SKM-1 treated with dmso at 0.1 percent for 144 hours (cell line): ENCODE data around the gene SHC1.

Experiments used
- DNase-seq: peaks from one replicate; lab custom pipeline; 2025; ENCODE audit not compliant: unreplicated experiment; lab: John Stamatoyannopoulos, UW

The SHC1 gene, protein sequence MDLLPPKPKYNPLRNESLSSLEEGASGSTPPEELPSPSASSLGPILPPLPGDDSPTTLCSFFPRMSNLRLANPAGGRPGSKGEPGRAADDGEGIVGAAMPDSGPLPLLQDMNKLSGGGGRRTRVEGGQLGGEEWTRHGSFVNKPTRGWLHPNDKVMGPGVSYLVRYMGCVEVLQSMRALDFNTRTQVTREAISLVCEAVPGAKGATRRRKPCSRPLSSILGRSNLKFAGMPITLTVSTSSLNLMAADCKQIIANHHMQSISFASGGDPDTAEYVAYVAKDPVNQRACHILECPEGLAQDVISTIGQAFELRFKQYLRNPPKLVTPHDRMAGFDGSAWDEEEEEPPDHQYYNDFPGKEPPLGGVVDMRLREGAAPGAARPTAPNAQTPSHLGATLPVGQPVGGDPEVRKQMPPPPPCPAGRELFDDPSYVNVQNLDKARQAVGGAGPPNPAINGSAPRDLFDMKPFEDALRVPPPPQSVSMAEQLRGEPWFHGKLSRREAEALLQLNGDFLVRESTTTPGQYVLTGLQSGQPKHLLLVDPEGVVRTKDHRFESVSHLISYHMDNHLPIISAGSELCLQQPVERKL

DNA sequence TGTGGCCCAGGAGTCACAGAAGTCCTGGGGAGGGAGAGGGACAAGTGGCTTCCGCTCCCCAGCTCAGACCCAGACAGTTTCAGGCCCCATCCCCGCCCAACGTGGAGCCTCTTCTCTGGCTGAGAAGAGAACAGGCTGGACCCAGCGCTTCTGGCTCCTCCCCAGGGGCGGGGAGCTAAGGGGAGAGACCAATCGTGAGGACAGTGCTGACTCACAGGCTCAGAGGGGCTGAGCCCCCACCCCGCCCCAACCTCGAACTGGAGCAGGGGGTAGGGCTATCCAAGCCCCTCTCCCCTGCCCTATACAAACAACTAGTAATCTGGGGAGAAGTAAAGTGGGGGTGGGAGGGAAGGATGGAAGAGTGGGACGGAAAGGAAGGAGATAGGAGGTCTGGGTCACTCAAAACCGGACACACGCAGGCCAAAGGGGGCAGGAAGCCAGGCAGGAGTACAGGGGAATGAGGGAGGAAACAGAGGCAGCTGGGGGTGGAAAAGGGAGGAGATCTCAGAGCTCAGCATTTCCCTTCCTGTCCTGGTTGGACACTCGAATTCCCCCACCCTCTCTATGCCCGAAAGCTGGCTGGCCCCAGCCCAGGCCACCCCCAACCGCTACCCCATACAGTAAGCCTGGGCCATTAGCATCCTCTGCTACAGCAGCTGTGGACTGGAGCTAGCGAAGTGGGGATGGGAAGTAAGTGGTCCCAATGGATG is at the start of gene SHC1:
Gene SHC1, minus strand, starts transcription at position 117 of the 710 bp plus-strand sequence. CDS start 221 bp downstream, outside the sequence.
- no peak for DNase-seq

DNA sequence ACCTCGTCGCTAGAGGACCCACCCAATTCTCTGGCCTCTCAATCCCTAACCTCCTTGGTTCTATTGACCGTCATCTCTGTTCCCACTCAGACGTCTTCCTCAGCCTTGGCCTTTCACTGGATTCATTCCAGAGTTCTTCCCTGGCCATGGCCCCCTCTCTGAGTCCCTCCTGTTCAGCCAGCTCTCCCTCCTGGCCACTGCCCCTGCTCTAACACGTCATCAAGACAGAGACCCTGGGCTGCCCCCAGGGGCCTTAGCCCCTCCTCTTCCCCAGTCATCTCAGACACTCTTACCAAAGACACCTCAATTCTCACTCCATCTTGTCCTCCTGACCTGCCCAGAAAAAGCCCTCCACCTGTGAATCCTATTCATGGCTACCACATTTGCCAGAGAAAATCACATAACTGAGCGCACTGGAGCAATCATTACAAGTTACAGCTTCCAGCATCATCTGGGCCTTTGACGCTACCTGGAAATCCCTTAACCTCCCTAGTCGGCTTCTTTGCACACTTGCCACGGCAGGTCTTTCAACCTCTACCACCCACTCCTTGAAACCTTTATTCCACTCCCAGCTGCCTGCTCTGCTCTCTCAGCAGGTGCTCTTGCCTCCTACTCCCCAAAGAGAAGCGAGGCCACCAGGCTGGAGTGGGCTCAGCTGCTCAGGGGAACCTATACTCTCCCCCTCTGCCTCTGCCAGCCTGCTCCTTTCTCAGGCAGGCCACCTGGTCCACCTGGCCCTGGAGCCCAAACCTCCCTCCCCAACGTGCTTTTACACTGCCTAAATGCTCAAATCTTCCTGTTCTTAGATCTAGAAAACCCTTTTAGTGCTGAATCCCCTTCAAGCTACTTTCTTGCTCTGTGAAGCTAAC is 49.1 kb upstream of the SHC1 start:
- no peak for DNase-seq

DNA sequence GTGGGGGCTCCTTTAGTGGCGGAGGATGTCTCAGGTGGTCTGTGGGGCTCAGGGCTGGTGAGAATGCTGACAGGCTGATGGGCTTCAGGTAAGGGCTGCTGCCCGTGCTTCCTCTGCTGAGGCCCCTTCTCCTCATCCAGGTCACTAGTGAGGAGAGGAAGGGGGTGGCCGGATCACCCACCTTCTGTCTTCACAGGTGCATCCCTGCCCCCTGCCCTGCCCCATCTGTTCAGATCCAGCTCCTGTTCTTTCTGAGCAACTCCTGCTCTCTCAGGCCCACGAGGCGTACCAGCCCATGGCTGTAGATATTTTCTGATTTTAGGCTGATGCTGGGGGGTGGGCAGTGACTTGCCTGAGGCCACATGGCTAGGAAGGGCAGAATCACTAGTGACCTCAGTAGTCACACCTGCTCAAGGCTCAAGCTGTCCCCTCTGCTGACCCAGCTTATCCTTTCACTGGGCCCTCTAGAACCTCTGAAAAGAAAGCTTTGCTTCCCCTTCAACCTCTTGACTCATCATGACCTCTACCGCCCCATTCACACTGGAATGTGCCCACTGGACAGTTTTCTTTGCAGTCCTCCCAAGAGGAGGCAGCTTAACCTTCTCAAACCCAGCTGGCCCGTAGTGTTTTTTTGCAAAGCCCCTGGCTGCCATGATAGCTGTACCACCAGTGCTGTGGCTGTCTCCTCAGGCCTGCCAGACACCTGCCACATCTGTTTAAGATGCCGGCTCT is 48.2 kb upstream of the SHC1 start:
- no peak for DNase-seq

- no peak for DNase-seq
These were observed 47.4 kb upstream of the SHC1 start for GRCh38 chr1:155017946-155018316.

DNA sequence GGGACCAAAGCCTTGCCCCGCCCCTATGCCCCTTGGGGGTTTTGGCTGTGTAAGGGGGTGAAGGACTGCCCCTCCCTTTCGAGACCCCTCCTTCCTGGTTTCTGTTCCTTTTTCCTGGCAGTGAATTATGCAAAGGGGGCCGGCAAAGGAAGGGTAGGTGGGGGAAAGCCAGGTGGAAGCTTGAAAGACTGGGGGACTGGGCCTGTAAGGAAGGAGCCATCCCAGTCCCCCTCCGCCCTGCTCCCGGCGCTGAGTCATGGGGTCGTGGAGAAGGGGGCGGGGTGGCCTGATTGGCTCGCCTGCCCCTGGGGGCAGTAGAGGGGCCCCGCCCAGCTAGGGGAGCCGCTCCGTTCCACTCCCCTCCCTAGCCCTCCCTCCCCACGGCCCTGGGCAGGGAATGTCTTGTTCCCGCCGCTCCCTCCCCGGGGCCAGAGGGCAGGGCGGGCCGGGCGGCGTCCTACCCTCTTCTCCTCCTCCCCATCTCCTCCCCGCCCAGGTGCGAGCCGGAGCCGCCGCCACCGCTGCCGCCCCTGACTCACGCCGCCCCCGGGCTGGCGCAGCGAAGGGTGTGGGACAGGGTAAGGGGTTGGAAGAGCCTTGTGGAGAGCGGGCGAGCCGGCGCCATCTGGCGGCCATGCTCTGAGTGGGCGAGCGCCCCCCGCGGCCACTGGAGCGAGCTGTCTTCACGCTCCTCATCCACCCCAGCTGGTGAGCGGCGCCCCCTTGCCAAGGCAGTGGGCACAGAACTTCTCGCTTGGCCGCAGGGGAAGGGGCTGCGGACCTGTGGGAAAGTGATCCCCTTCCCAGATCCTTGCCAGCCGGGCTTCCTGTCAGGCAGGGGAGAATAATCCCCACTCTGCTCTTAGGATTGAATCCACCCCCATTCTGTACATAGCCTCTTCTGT is 46.7 kb upstream of the SHC1 start:
- DNase-seq: peak; percentile 85

DNA sequence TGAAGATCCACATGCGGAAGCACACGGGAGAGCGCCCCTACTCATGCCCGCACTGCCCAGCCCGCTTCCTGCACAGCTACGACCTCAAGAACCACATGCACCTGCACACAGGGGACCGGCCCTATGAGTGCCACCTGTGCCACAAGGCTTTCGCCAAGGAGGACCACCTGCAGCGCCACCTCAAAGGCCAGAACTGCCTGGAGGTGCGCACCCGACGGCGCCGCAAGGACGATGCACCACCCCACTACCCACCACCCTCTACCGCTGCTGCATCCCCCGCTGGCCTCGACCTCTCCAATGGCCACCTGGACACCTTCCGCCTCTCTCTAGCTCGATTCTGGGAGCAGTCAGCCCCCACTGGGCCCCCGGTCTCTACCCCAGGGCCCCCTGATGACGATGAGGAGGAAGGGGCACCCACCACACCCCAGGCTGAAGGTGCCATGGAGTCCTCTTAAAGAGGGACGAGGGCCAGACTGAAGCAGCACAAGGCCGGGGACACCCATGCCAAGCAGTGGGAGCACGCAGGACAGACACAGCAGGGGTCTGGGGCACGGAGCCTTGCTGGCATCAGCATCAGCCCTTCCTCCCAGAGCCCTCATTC is 45.8 kb upstream of the SHC1 start:
- no peak for DNase-seq

- DNase-seq: no peak
These were observed 45.1 kb upstream of the SHC1 start for GRCh38 chr1:155015527-155016230.

GRCh38 chr1:155014709-155015508 is 44.4 kb upstream of the SHC1 start:
- DNase-seq: no peak

DNA sequence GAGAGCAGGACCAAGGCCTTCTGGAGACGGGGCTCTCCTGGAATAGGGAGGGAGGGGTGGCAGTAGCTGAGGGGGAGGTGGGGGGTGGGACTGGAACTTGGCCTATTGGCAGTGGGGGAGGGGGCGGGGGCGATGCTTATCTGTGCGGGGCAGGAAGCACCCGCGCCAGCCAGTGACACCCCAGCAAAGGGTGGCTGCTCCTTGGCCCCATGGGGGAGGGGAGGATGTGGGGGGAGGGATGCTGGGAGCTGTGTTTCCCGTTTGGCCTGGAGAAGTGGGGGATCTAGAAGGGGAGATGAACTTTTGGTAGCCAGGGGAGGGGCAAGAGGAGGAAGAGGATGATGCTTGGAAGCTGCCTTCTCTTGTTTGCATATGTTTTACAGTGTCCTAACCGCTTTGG is 43.1 kb upstream of the SHC1 start:
- no peak for DNase-seq

- peak; percentile 59 for DNase-seq
These were observed 42.4 kb upstream of the SHC1 start for GRCh38 chr1:155012776-155013602.

DNA sequence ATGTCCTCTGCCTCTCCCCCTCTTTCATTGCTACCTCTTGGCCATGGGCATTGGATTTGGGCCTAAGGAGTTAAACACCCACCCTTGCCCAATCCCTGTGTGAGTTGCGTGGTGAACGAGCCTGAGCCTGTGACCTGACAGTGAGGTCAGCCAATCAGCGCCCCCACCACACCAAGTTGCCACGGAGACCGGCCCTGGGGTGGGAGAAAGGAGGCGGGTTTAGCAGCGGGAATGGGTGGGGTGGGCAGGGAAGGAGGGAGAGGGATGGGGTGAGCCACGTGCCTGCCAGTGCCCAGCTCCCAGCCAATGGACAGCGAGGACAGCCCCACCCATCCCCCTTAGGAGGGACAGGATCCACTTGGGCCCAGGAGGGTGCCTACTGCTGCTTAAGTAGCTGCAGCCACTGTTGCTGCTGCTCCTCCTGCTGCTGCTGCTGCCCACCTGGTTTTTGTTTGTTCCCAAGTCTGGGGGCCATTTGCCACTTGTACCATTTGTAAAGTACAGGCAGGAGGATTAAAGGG is 41.5 kb upstream of the SHC1 start:
- DNase-seq: peak; percentile 40

GRCh38 chr1:155011437-155012025 is 41.0 kb upstream of the SHC1 start:
- no peak for DNase-seq

GRCh38 chr1:155011004-155011416 is 40.5 kb upstream of the SHC1 start:
- DNase-seq: no peak

GRCh38 chr1:155010211-155010918 is 39.8 kb upstream of the SHC1 start:
- peak; percentile 73 for DNase-seq

DNA sequence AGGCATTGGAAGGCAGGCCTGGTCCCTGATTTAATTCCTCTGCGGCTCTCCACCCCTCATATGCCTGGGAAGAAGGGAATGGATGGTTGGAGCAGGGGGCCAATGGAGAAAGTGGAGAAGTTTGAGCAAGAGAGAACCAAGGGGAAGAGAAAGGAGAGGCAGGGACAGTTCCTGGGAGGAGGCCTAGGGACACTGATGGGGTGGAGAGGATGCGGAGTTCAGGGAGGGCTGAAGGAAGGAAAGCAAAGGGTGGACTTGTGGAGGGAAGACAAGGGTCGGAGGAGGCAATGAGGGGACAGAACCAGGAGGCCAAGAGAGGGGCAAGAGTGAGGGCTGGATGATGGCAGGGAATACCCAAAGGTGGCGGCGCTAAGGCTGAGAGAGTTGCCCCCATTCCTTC is 39.2 kb upstream of the SHC1 start:
- no peak for DNase-seq
